ENCODE data around the gene CALN1. TPM values are rescaled to one million over a fixed set of nuclear protein-coding genes. Genes with fewer than 3 reads are reported as not detected.

The CALN1 gene
- total and polyA plus RNA-seq, 2 of the 8 experiments (the other 6 are each of a cell fraction or from before 2014, with no cell fraction given): 6.4 to 15.2 TPM

DNA sequence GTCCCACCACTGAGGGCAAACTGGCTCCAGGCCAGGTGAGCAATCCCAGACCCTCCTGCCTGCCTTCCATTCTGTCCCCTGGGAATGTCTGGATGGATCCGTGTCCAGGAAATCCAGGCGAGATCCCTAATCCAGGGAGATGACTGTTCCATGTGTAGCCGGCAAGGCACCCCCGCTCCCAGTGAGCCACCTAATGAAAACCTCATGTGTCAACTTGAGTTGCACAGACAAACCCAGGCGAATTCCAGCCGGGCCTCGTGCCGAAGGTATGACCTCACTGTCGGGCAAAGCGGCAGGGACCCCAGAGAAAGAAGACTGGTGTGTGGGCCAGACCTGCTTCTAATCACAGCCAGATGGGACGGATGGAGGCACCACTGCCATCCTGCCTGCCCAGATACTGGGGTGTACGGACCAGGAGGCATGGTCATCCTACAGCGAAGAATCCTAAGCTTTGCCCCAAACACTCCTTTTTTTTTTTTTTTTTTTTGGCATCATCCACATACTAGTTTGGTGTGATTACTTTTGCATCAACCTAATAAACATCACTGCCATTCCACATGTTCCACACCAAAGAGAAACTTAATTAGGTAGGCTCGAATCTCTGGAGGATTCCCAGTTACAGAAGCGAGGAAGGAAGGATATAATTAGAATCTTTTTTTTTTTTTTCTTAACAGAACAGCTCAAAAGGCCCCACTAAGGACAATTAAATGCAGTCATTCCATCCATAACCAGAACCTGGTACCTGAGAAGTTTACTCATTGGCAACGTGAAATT lies 313.1 kb downstream of the CALN1 start (continued):
- TF ChIP-seq KDM5A (IDR thresholded peaks at IDR 0.05; ENCODE audit: low read length) (no peak), CEBPB (IDR thresholded peaks at IDR 0.05; ENCODE audit: low read depth, low read length) (no peak), RNF2 (IDR thresholded peaks at IDR 0.05; ENCODE audit: borderline replicate concordance, low read depth, low read length, missing control alignments, poor library complexity, severe bottlenecking) (no peak), SAP30 (IDR thresholded peaks at IDR 0.05; ENCODE audit: insufficient read depth, insufficient replicate concordance, low read length) (no peak), BRCA1 (IDR thresholded peaks at IDR 0.05; ENCODE audit: low read depth, low read length) (no peak), CTBP2 (IDR thresholded peaks at IDR 0.05; ENCODE audit: borderline replicate concordance, insufficient read depth, insufficient read length, low read length) (no peak), RFX5 (IDR thresholded peaks at IDR 0.05; ENCODE audit: borderline replicate concordance, low read depth, low read length) (no peak), RBBP5 (IDR thresholded peaks at IDR 0.05; ENCODE audit: borderline replicate concordance, low read depth, low read length) (no peak)
- TF ChIP-seq, protein P1, sequence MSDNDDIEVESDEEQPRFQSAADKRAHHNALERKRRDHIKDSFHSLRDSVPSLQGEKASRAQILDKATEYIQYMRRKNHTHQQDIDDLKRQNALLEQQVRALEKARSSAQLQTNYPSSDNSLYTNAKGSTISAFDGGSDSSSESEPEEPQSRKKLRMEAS (IDR thresholded peaks at IDR 0.05): no peak

All from H1 (cell line).